Measurements from ENCODE around the gene POMGNT2. TPM values are rescaled to one million over a fixed set of nuclear protein-coding genes. Genes with fewer than 3 reads are reported as not detected.

POMGNT2 gene
- total and polyA plus RNA-seq, 2 donors = 15.6 to 39.8 TPM

GRCh38 chr3:43093974-43094373 is 11.9 kb downstream of the POMGNT2 start:
- no peaks in the 10 kb centered on the region for H3K4me1 ChIP-seq (ENCODE audit: insufficient read depth)

GRCh38 chr3:43093006-43093405 is 12.9 kb downstream of the POMGNT2 start:
- Histone ChIP-seq H3K36me3 (ENCODE audit: insufficient read depth) (no peaks in the 10 kb centered on the region), H3K4me1 (ENCODE audit: insufficient read depth) (no peaks in the 10 kb centered on the region), H3K4me3 (ENCODE audit: low read depth, low read length) (no peak overlapping the region), H3K27ac (ENCODE audit: low read depth) (no peak overlapping the region)
- 89% methylated on average over 1 of the region's 1 CpG for WGBS
- DNase-seq (ENCODE audit: extremely low spot score) = no peak

More at GRCh38 chr3:43093974-43094373, 11.9 kb downstream of the POMGNT2 start:
- WGBS = 58% methylated on average over 2 of the region's 2 CpGs
- H3K27ac ChIP-seq (ENCODE audit: low read depth) = no peak overlapping the region
- no peak for DNase-seq (ENCODE audit: extremely low spot score)
- no peaks in the 10 kb centered on the region for H3K36me3 ChIP-seq (ENCODE audit: insufficient read depth)
- H3K4me3 ChIP-seq (ENCODE audit: low read depth, low read length) = no peak overlapping the region

GRCh38 chr3:43091481-43091880 is 14.4 kb downstream of the POMGNT2 start:
- WGBS = 97% methylated on average over 4 of the region's 4 CpGs
- H3K36me3 ChIP-seq (ENCODE audit: insufficient read depth) = no peaks in the 10 kb centered on the region
- no peak for DNase-seq (ENCODE audit: extremely low spot score)
- no peak overlapping the region for H3K4me3 ChIP-seq (ENCODE audit: low read depth, low read length)
- H3K27ac ChIP-seq (ENCODE audit: low read depth) = no peak overlapping the region
- H3K4me1 ChIP-seq (ENCODE audit: insufficient read depth) = no peaks in the 10 kb centered on the region

GRCh38 chr3:43090238-43090637 is 15.6 kb downstream of the POMGNT2 start:
- Histone ChIP-seq H3K4me1 (ENCODE audit: insufficient read depth) (no peaks in the 10 kb centered on the region), H3K36me3 (ENCODE audit: insufficient read depth) (no peaks in the 10 kb centered on the region), H3K4me3 (ENCODE audit: low read depth, low read length) (no peak overlapping the region), H3K27ac (ENCODE audit: low read depth) (no peak overlapping the region)
- no peak for DNase-seq (ENCODE audit: extremely low spot score)
- WGBS = 96% methylated on average over 3 of the region's 3 CpGs

- no peak overlapping the region for H3K27ac ChIP-seq (ENCODE audit: low read depth)
- 94% methylated on average over 4 of the region's 4 CpGs for WGBS
- H3K36me3 ChIP-seq (ENCODE audit: insufficient read depth) = no peaks in the 10 kb centered on the region
- no peak overlapping the region for H3K4me3 ChIP-seq (ENCODE audit: low read depth, low read length)
- H3K4me1 ChIP-seq (ENCODE audit: insufficient read depth) = no peaks in the 10 kb centered on the region
- DNase-seq (ENCODE audit: extremely low spot score) = no peak
Measured at GRCh38 chr3:43089081-43089480, 16.8 kb downstream of the POMGNT2 start.

GRCh38 chr3:43087249-43087776 is 18.6 kb downstream of the POMGNT2 start:
- Histone ChIP-seq H3K27ac (ENCODE audit: low read depth) (no peak overlapping the region), H3K4me3 (ENCODE audit: low read depth, low read length) (no peak overlapping the region), H3K36me3 (ENCODE audit: insufficient read depth) (no peaks in the 10 kb centered on the region), H3K4me1 (ENCODE audit: insufficient read depth) (no peaks in the 10 kb centered on the region)
- DNase-seq (ENCODE audit: extremely low spot score) = no peak
- WGBS = 97% methylated on average over 5 of the region's 5 CpGs

GRCh38 chr3:43086460-43087165 is 19.3 kb downstream of the POMGNT2 start:
- H3K27ac ChIP-seq (ENCODE audit: low read depth) = no peak overlapping the region
- H3K4me3 ChIP-seq (ENCODE audit: low read depth, low read length) = no peak overlapping the region
- DNase-seq (ENCODE audit: extremely low spot score) = no peak
- 76% methylated on average over 6 of the region's 6 CpGs for WGBS
- no peaks in the 10 kb centered on the region for H3K4me1 ChIP-seq (ENCODE audit: insufficient read depth)
- H3K36me3 ChIP-seq (ENCODE audit: insufficient read depth) = no peaks in the 10 kb centered on the region

- Histone ChIP-seq H3K36me3 (ENCODE audit: insufficient read depth) (no peaks in the 10 kb centered on the region), H3K27ac (ENCODE audit: low read depth) (no peak overlapping the region), H3K4me1 (ENCODE audit: insufficient read depth) (no peaks in the 10 kb centered on the region), H3K4me3 (ENCODE audit: low read depth, low read length) (no peak overlapping the region)
- WGBS = 94% methylated on average over 2 of the region's 2 CpGs
- DNase-seq (ENCODE audit: extremely low spot score) = no peak
Measured at GRCh38 chr3:43082457-43082856, 23.4 kb downstream of the POMGNT2 start.

- no peak overlapping the region for H3K4me3 ChIP-seq (ENCODE audit: low read depth, low read length)
Measured at GRCh38 chr3:43081796-43082195, 24.1 kb downstream of the POMGNT2 start.

GRCh38 chr3:43080726-43081568 is 24.9 kb downstream of the POMGNT2 start:
- no peak for DNase-seq (ENCODE audit: extremely low spot score)
- H3K27ac ChIP-seq (ENCODE audit: low read depth) = no peak overlapping the region
- H3K4me3 ChIP-seq (ENCODE audit: low read depth, low read length) = no peak overlapping the region
- no peaks in the 10 kb centered on the region for H3K4me1 ChIP-seq (ENCODE audit: insufficient read depth)
- WGBS = 98% methylated on average over 40 of the region's 40 CpGs
- no peaks in the 10 kb centered on the region for H3K36me3 ChIP-seq (ENCODE audit: insufficient read depth)

More at GRCh38 chr3:43081796-43082195, 24.1 kb downstream of the POMGNT2 start:
- H3K4me1 ChIP-seq (ENCODE audit: insufficient read depth) = no peaks in the 10 kb centered on the region
- DNase-seq (ENCODE audit: extremely low spot score) = no peak
- no peak overlapping the region for H3K27ac ChIP-seq (ENCODE audit: low read depth)
- WGBS = 90% methylated on average over 5 of the region's 5 CpGs
- no peaks in the 10 kb centered on the region for H3K36me3 ChIP-seq (ENCODE audit: insufficient read depth)

GRCh38 chr3:43079536-43080332 is 26.1 kb downstream of the POMGNT2 start:
- whole genome bisulfite sequencing = 94% methylated on average over 31 of the region's 31 CpGs

GRCh38 chr3:43077707-43078106 is 28.2 kb downstream of the POMGNT2 start:
- Histone ChIP-seq H3K27ac (ENCODE audit: low read depth) (no peak overlapping the region), H3K36me3 (ENCODE audit: insufficient read depth) (no peaks in the 10 kb centered on the region), H3K4me3 (ENCODE audit: low read depth, low read length) (no peak overlapping the region), H3K4me1 (ENCODE audit: insufficient read depth) (no peaks in the 10 kb centered on the region)
- DNase-seq (ENCODE audit: extremely low spot score) = no peak

More at GRCh38 chr3:43079536-43080332, 26.1 kb downstream of the POMGNT2 start:
- no peaks in the 10 kb centered on the region for H3K4me1 ChIP-seq (ENCODE audit: insufficient read depth)
- H3K27ac ChIP-seq (ENCODE audit: low read depth) = no peak overlapping the region
- H3K4me3 ChIP-seq (ENCODE audit: low read depth, low read length) = no peak overlapping the region
- no peak for DNase-seq (ENCODE audit: extremely low spot score)
- H3K36me3 ChIP-seq (ENCODE audit: insufficient read depth) = no peaks in the 10 kb centered on the region

- H3K27ac ChIP-seq (ENCODE audit: low read depth) = no peak overlapping the region
- H3K4me1 ChIP-seq (ENCODE audit: insufficient read depth) = no peaks in the 10 kb centered on the region
- no peak overlapping the region for H3K4me3 ChIP-seq (ENCODE audit: low read depth, low read length)
- no peaks in the 10 kb centered on the region for H3K36me3 ChIP-seq (ENCODE audit: insufficient read depth)
- DNase-seq (ENCODE audit: extremely low spot score) = no peak
- 98% methylated on average over 6 of the region's 6 CpGs for WGBS
Measured at GRCh38 chr3:43077261-43077660, 28.6 kb downstream of the POMGNT2 start.

Data from urinary bladder (tissue), 4 donors.